GM12872 (cell line): ENCODE results near the gene NPAS1.

ENCODE experiments used
- TF ChIP-seq, protein P1 (sequence below): IDR thresholded peaks from 3 replicates; pipeline ENCODE4 v1.5.1; 2011; ENCODE audit warnings: low read depth, mild to moderate bottlenecking, low read length, moderate library complexity; ENCODE audit not compliant: insufficient read depth

The NPAS1 gene

DNA sequence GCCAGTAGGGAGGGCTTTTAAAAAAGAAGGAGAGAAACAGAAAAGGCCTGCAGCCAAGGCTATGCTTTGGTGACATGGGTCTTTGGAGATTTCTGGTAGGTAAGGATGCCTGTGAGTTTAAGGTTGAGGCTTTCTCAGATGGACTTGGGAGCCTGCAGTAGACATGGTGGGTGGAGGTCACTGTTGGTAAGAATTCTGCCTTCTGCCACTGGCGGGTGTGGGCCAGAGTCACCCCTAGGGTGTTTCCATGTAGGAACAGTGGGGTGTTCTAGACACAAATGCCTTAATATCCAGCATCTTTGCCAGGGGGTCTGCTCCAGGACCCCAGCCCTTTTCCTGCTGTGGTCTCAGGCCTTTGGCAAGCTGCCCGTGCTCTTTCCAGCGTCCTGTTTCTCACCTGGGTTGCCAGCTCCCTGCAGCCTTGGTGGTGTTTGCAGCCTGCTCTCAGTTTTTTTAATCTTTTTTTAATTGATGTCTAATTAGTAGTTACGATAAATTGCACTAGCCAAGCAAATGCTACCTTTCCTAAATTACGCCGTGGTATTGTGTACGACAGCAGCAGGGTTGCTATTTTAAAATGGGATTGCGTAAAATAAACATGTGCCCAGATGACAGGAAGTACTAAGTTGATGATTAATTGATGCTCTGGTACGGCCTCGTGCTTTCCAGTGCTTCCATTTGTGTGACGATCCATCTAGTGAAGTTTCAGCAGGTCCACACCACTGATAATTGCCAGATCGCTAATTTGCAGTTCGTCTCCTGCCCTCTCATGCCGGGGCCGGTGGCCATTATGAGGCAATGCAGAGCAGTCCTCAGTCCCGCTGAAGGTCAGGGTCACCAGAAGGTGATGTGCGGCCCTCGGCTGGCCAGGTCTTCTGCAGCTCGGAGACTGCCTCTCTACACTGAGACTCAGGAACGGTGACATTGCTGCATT is 35.3 kb upstream of the NPAS1 start:
- TF ChIP-seq, protein P1, sequence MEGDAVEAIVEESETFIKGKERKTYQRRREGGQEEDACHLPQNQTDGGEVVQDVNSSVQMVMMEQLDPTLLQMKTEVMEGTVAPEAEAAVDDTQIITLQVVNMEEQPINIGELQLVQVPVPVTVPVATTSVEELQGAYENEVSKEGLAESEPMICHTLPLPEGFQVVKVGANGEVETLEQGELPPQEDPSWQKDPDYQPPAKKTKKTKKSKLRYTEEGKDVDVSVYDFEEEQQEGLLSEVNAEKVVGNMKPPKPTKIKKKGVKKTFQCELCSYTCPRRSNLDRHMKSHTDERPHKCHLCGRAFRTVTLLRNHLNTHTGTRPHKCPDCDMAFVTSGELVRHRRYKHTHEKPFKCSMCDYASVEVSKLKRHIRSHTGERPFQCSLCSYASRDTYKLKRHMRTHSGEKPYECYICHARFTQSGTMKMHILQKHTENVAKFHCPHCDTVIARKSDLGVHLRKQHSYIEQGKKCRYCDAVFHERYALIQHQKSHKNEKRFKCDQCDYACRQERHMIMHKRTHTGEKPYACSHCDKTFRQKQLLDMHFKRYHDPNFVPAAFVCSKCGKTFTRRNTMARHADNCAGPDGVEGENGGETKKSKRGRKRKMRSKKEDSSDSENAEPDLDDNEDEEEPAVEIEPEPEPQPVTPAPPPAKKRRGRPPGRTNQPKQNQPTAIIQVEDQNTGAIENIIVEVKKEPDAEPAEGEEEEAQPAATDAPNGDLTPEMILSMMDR, result no peak

DNA sequence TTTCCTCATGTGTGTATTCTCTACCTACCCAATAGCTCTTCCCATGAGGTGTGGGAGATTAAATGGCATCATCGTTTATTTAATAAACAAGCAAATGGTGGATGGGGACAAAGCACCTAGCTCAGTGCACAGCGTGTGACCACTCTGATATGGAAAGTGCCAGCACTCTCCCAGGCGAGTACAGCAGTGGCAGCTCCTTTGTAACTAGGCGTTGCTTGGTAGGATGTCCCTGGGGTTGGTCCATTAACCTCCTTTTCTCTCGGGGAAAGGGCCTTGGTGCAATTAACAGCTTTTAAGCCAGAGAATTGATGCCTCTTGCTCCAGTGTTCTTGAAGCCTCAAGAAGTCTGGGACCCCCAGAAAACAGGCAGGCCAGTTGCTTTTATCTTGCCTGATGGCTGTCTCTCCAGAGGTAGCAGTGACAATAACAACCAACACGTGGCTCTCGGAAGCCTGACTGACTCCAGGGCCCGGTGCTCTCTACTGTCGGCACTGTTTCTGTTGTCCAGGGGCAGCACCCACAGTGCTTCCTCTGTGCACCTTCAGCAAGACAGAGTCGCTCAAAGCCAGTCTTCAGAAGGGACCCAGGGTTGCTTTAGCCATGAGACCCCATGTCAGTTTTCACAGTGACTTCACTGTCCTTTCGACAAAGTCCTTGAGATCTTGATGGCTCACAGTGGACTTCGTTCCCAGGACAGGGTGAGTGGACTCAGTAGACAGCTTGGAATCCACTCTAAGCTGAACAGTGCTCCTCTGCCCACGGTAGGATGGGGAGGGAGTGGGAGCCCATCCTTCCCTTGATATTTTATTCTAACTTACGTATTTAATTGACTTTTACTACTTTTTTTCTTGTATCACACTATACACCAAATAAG is 33.9 kb upstream of the NPAS1 start:
- TF ChIP-seq, protein P1, result no peak

DNA sequence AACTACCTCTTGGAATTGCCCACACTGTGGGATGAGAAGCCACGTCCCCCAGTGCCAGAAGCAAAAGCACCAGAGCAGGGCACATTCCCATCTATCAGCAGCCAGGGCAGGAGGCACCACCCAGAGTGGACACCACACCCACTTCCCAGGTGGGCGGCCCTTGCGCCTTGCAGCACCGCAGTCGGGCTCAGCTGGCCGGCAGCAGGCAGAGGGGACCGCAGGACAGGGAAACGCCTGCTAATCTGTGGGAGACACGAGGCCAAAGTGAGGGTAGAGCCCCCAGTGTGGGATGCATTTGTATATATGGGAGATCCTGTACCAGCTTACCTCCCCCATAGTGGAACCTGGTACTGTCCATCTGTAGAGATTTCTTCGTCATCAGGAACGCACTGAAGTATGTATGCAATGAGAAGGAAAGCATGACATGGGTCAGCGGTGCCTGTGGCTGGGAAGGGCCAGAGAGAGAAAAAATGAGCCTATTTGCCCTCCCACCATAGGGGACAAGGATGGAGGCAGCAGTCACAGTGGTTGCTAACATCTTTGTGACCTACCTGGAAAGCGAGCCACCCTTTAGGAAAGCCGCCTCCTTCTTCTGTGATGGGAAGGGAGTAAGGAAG is 30.9 kb upstream of the NPAS1 start:
- TF ChIP-seq, protein P1, result no peak

DNA sequence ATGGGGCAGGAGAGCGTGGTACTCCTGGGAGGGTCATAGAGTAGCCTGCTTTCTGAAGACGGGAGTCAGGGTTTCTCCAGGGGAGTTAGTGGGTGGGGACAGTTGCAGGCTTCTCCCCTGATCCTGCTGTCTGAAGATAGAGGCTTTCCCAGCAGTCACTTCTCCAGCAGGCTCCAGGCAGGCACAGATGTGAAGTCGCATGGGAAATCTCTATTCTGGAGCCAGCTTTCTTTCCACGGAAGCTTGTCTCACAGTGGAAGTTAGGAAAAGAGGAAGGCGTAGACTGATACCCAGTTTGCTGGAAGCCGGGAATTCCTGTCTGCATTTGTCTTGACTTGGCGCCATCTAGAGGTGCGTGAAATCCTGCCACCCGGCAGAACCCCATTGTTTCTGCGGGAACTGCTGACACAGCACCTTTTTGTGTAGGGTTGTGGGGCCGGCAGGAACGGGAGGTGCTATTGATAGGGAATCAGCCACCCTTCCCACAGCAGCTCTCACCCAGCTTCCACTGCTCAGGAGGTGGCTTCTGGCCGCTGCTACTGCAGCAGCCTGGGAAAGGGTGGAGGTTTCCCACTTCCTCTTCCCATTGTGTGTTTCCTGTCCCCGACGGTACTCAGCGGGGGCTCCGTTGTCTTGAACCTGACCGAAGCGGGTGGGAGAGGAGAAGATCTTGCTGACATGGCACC is 28.5 kb upstream of the NPAS1 start:
- TF ChIP-seq, protein P1, result peak; percentile 84

DNA sequence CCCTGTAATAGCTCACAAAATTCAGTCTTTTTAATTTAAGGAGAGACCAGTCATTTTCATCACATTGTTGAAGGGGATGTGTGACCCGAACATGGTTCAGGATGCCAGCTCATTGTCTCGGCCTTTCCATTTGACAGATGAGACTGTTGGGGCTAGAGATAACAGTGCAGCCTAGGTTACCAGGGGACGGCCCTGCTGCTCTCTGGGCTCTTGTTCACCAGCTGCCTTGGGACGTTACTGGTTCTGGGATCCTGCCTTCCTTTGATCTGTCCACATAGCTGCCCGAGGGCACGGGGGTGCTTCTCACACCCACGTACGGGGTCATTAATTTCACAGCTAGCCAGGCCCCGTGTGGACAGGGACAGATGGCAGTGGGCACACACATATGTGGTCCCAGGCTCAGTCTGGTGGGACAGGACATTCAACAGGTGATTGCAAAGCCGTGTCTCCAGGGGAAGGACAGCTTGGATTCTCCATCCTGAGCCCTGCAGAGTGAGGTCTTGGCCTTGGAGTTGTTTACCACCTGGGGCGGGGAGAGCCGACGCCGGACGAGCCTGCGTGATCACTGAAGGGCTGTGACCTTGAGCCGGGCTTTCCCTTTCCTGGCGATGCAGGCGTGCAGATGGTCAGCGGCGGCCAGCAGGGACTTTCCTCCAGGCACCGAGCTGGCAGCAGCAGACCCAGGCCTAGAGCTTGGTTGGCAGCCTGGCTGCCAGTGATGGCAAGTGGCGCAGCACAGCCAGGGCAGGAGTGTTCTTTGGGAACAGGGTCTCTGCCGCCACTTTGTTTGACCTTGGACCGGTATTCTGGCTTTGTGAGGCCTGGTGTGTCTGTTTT is 26.7 kb upstream of the NPAS1 start:
- TF ChIP-seq, protein P1, result no peak

DNA sequence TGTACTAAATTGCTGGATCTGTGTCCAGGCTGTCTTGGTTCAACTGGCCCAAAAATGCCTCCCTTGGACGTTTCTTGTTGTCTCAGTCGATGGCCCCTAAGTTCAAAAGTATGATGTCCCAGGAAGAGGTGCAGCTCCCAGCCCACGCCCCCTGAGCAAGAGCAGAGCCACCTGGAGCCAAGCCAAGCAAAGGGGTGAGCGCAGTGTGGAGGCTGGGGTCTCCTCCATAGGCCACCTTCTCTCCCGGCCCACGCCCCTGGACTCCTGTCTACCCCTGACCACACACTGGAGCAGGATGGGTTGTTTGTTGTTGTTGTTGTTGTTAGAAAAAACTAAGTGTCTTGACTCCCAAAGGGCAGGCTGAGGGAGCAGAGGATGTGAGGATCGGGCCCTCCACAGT is 26.0 kb upstream of the NPAS1 start:
- TF ChIP-seq, protein P1, result no peak
